Breast epithelium (tissue), 4 donors: ENCODE results near the gene LMTK2. TPM values are rescaled to one million over a fixed set of nuclear protein-coding genes. Genes with fewer than 3 reads are reported as not detected.

ENCODE experiments used
- DNase-seq, 2 donors: peaks; one replicate each; pipeline ENCODE4 v3.0.0-alpha.2; 2019; ENCODE audit warnings: low spot score in 2 of 2
- H3K27ac ChIP-seq, 2 donors: fragments of 200-600 bp; sonication (generic) in 1 of 2; one replicate each; pipeline ENCODE4 v1.5.1; 2016 to 2019; ENCODE audit warnings: mild to moderate bottlenecking in 1 of 2
- H3K27me3 ChIP-seq, 2 donors: fragments of 200-600 bp; sonication (generic) in 1 of 2; one replicate each; pipeline versions ENCODE4 v1.5.1 to v1.6.0; 2017 to 2019; ENCODE audit warnings: control low read depth in 1 of 2, mild to moderate bottlenecking in 1 of 2
- H3K36me3 ChIP-seq: fragments of 200-600 bp; one replicate; pipeline ENCODE4 v1.5.1; 2019
- H3K4me1 ChIP-seq, 2 donors: fragments of 200-600 bp; sonication (generic); one replicate each; pipeline ENCODE4 v1.5.1; 2016 to 2019; ENCODE audit warnings: control low read depth in 1 of 2
- H3K4me3 ChIP-seq, 3 donors: fragments of 200-600 bp; sonication (generic); 1 replicate in 2 of 3; 2 replicates in 1 of 3; pipeline ENCODE4 v1.5.1; 2016 to 2019; ENCODE audit warnings: mild to moderate bottlenecking in 3 of 3, moderate library complexity in 2 of 3
- H3K9me3 ChIP-seq, 2 donors: fragments of 200-600 bp; sonication (generic) in 1 of 2; one replicate each; pipeline ENCODE4 v1.5.1; 2016 to 2019; ENCODE audit warnings: control low read depth in 1 of 2
- POLR2A ChIP-seq: fragments of 450-650 bp; IDR thresholded peaks from one replicate; pipeline ENCODE4 v1.6.1; 2016; ENCODE audit warnings: antibody characterized with exemption, mild to moderate bottlenecking, moderate library complexity
- POLR2AphosphoS5 ChIP-seq, 3 donors: sonication (generic); formaldehyde crosslinking; IDR thresholded peaks; one replicate each; pipeline ENCODE4 v1.6.1; 2017; ENCODE audit warnings: antibody characterized with exemption in 3 of 3
- intact Hi-C: fragments of 100-400 bp; cut with DNase I; formaldehyde crosslinking; loops from one replicate; pipeline ENCODE4 v1.15.1; 2023; ENCODE audit warnings: low total_unique reads
- total RNA-seq, 3 donors: library from RNA; depleted of rRNA; stranded (reverse); fragments of >200 nt; gene quantifications; one replicate each; pipeline ENCODE4 v1.1.0, GENCODE V29; 2016
- TF ChIP-seq, protein P1 (sequence below), 3 donors: fragments of 450-650 bp; IDR thresholded peaks; one replicate each; pipeline ENCODE4 v1.5.1; 2016 to 2017; ENCODE audit warnings: antibody characterized with exemption in 3 of 3, mild to moderate bottlenecking in 3 of 3, moderate library complexity in 3 of 3

Gene LMTK2
- total RNA-seq, 3 donors from 2014 or later, result 9.4 to 16.7 (median 14.1) TPM

DNA sequence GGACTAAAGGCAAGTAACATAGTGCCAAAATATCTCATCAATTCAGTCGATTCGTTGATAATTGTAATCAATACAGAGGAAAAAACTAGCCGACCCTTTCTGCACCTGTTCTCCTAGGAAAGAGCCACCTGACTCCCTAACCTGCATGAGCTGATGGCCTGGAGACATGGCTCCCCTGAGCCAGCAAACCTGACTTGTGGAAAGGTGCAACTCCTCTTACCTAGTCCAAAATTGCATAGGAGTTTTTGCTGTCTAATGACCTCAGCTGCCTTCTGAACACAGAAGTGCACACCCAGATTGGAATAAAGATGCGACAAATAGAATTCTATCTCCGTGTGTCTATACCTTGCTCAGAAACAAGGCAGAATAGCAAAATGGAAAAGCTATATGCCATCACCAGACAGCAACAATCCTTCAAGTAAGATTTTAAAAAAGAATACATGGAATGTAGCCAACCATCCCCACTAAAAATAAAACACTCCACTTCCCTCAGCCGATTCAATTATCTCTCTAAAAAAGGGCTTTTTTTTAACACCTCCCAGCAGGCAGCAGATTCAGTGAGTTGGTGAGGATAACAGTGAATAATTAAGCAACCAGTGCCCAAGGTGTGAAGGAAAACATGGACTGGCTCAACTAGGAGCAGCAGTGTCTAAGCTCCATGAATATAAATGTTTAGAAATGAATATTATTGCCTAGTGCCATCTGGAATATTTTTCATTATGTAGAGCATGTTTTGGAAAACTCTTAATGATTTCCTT, 26.6 kb upstream of the LMTK2 start:
- intact Hi-C loops, result no loop called here
- no peaks in the 10 kb centered on the region for H3K36me3 ChIP-seq
- no peaks in the 10 kb centered on the region for H3K27me3 ChIP-seq
- H3K4me1 ChIP-seq, result no peaks in the 10 kb centered on the region
- H3K27ac ChIP-seq, result no peak overlapping the region
- TF ChIP-seq POLR2A, result no peak
- TF ChIP-seq, protein P1, sequence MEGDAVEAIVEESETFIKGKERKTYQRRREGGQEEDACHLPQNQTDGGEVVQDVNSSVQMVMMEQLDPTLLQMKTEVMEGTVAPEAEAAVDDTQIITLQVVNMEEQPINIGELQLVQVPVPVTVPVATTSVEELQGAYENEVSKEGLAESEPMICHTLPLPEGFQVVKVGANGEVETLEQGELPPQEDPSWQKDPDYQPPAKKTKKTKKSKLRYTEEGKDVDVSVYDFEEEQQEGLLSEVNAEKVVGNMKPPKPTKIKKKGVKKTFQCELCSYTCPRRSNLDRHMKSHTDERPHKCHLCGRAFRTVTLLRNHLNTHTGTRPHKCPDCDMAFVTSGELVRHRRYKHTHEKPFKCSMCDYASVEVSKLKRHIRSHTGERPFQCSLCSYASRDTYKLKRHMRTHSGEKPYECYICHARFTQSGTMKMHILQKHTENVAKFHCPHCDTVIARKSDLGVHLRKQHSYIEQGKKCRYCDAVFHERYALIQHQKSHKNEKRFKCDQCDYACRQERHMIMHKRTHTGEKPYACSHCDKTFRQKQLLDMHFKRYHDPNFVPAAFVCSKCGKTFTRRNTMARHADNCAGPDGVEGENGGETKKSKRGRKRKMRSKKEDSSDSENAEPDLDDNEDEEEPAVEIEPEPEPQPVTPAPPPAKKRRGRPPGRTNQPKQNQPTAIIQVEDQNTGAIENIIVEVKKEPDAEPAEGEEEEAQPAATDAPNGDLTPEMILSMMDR (IDR thresholded peaks at IDR 0.05), result no peak
- TF ChIP-seq POLR2AphosphoS5 (IDR thresholded peaks at IDR 0.05), result no peak
- no peak for DNase-seq
- peaks cover 0 to 2% of the 10 kb centered on the region in 2 donors for H3K9me3 ChIP-seq
- no peak overlapping the region for H3K4me3 ChIP-seq

DNA sequence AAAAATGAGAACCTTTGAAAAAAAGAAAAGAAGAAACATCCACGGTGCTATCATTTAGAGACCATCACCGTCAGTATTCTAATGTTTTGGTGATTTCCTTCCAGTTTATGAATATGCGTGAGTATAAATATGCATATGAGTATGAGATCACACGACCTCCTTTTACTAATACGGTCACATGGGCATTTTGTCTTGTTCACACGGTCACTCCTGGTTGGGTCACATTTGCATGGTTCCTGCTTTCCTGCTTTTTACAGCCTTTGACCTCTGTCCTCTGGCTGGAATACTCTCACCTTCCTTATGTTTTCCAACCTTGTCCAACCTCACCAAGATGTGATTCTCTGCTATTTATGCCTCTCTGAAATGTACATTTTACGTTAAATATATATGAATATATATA, 25.3 kb upstream of the LMTK2 start:
- Histone ChIP-seq H3K4me3 (no peak overlapping the region), H3K27ac (no peak overlapping the region), H3K4me1 (no peaks in the 10 kb centered on the region), H3K27me3 (no peaks in the 10 kb centered on the region), H3K36me3 (no peaks in the 10 kb centered on the region), H3K9me3 (no peaks in the 10 kb centered on the region)
- intact Hi-C loops, result no loop called here
- DNase-seq, result no peak
- TF ChIP-seq, protein P1 (IDR thresholded peaks at IDR 0.05), result no peak
- TF ChIP-seq POLR2AphosphoS5 (IDR thresholded peaks at IDR 0.05), result no peak
- TF ChIP-seq POLR2A, result no peak

DNA sequence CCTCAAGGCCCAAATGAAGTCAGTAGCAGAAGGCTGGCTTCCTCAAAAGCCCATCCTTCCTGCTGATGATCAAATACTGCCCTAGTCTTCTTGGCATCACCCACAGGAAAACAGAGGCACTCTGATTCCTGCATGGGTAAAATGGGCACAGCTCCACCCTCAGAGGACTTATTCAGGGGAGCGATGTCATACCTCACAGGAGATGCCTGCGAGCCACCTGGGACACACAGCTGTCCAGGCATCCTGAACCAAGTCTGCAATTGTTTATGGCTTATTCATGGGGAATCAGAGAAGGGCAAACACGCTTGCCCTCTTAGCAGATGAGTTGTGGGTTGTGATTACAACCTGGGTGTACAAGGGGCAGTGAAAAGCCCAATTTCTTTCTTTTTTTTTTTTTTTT, 22.0 kb upstream of the LMTK2 start:
- no peaks in the 10 kb centered on the region for H3K9me3 ChIP-seq
- no peak for TF ChIP-seq POLR2AphosphoS5 (IDR thresholded peaks at IDR 0.05)
- TF ChIP-seq, protein P1 (IDR thresholded peaks at IDR 0.05), result no peak
- no peak for TF ChIP-seq POLR2A
- intact Hi-C loops, result no loop called here
- no peak overlapping the region for H3K4me3 ChIP-seq
- H3K27ac ChIP-seq, result no peak overlapping the region
- DNase-seq, result no peak
- no peaks in the 10 kb centered on the region for H3K36me3 ChIP-seq
- no peaks in the 10 kb centered on the region for H3K27me3 ChIP-seq
- no peaks in the 10 kb centered on the region for H3K4me1 ChIP-seq

DNA sequence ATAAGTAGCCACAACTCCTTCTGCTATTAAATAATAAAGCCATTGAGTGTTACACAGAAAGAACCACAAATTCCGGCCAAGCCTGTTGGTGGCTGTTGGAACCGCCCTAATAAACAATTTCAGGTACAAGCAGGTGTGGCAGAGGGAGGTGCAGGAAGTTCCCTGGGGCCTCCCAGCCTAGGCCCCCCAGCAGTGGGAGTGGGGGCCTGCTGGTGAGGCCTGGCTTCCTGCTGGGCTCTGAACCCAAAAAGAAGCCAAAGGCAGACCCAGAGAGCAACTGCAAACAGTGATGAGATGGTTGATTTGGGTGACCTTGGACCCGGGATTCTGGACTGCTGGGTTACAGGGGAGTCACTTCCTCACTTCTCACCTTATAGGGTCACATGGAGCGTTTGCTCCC, 21.0 kb upstream of the LMTK2 start:
- peak in 1 of 2 donors; percentile 36 for DNase-seq
- no peaks in the 10 kb centered on the region for H3K27me3 ChIP-seq
- intact Hi-C loops, result no loop called here
- H3K36me3 ChIP-seq, result no peaks in the 10 kb centered on the region
- peak overlapping the region in 1 of 2 donors; percentile 65 for H3K27ac ChIP-seq
- H3K4me1 ChIP-seq, result no peaks in the 10 kb centered on the region
- TF ChIP-seq, protein P1 (IDR thresholded peaks at IDR 0.05), result no peak
- TF ChIP-seq POLR2A (no peak), POLR2AphosphoS5 (IDR thresholded peaks at IDR 0.05) (no peak)
- H3K4me3 ChIP-seq, result no peak overlapping the region
- H3K9me3 ChIP-seq, result no peaks in the 10 kb centered on the region

DNA sequence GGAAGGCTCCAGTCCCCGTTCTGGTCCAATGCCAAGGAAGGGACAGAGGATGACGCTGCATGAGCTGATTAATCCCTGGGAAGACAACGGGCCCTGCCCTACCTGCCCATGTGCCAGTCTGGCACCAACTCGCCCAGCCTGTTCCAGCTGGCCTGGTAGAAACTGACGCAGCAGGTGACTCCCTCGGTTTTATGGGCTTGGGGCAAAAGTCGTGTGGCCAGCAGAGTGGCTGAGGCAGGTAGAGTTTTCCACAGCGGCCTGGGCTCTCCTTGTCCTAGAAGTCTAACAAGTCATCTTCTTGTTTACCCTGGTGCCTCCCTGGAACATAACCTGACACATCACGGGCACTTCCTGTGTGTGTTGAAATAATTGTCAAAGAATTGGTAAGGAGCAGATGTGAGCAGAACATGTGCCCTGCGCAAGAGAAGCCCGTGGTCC, 20.4 kb upstream of the LMTK2 start:
- no peak overlapping the region for H3K4me3 ChIP-seq
- H3K9me3 ChIP-seq, result no peaks in the 10 kb centered on the region
- H3K27me3 ChIP-seq, result no peaks in the 10 kb centered on the region
- TF ChIP-seq POLR2AphosphoS5 (IDR thresholded peaks at IDR 0.05) (peak in 1 of 3 donors; percentile 14), POLR2A (no peak)
- DNase-seq, result peak; percentile 54 to 65
- H3K36me3 ChIP-seq, result no peaks in the 10 kb centered on the region
- no peaks in the 10 kb centered on the region for H3K4me1 ChIP-seq
- intact Hi-C loops, result no loop called here
- peak overlapping the region in 1 of 2 donors; percentile 65 for H3K27ac ChIP-seq
